ENCODE measurements around the gene OXT.
"Not testable (repeated sequence)": the region's sequence is repeated elsewhere in the genome, so short reads cannot be mapped to it uniquely, and the experiment has no call there.

DNA sequence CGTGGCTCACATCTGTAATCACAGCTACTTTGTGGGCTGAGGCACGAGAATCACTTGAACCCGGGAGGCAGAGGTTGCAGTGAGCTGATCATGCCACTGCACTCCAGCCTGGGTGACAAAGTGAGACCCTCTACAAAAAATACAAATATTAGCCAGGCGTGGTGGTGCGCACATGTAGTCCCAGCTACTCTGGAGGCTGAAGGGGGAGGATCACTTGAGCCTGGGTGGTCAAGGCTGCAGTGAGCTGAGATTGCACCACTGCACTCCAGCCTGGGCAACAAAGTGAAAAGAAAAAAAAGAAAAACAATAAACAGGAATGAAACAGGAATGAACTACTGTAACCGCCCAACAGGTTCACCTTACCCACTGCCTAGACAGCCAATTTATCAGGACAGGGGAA, 7.3 kb upstream of the OXT start:
- not testable (repeated sequence) for TF ChIP-seq CTCF, POLR2A, EP300 (IDR thresholded peaks at IDR 0.05)
